ENCODE data around the gene CELF5.
A peak's percentile ranks its signal among the peaks of the same experiment; 100 is the strongest.
"Not testable (repeated sequence)": the region's sequence is repeated elsewhere in the genome, so short reads cannot be mapped to it uniquely, and the experiment has no call there.

CELF5 gene

GRCh38 chr19:3333020-3333583 is 108.6 kb downstream of the CELF5 start:
- DNase-seq (ENCODE audit: low read depth, low spot score): no peak
- no peak overlapping the region for H3K4me3 ChIP-seq (ENCODE audit: low read length)

GRCh38 chr19:3333662-3334061 is 109.2 kb downstream of the CELF5 start:
- no peak overlapping the region for H3K4me3 ChIP-seq (ENCODE audit: low read length)
- DNase-seq (ENCODE audit: low read depth, low spot score): no peak

GRCh38 chr19:3334749-3335430 is 110.4 kb downstream of the CELF5 start:
- not testable (repeated sequence) for DNase-seq (ENCODE audit: low read depth, low spot score); H3K4me3 ChIP-seq (ENCODE audit: low read length)

GRCh38 chr19:3335431-3336350 is 111.2 kb downstream of the CELF5 start:
- no peak overlapping the region for H3K4me3 ChIP-seq (ENCODE audit: low read length)
- no peak for DNase-seq (ENCODE audit: low read depth, low spot score)

GRCh38 chr19:3336351-3336679 is 111.9 kb downstream of the CELF5 start:
- no peak overlapping the region for H3K4me3 ChIP-seq (ENCODE audit: low read length)

GRCh38 chr19:3336680-3337523 is 112.4 kb downstream of the CELF5 start:
- H3K4me3 ChIP-seq (ENCODE audit: low read length): no peak overlapping the region
- no peak for DNase-seq (ENCODE audit: low read depth, low spot score)

More at GRCh38 chr19:3336351-3336679, 111.9 kb downstream of the CELF5 start:
- no peak for DNase-seq (ENCODE audit: low read depth, low spot score)

GRCh38 chr19:3338541-3339181 is 114.2 kb downstream of the CELF5 start:
- peak; percentile 91 for DNase-seq (ENCODE audit: low read depth, low spot score)
- H3K4me3 ChIP-seq (ENCODE audit: low read length): peak overlapping the region; percentile 43

- no peak overlapping the region for H3K4me3 ChIP-seq (ENCODE audit: low read length)
- no peak for DNase-seq (ENCODE audit: low read depth, low spot score)
These were observed 115.9 kb downstream of the CELF5 start for GRCh38 chr19:3340340-3340739.

- no peak overlapping the region for H3K4me3 ChIP-seq (ENCODE audit: low read length)
- no peak for DNase-seq (ENCODE audit: low read depth, low spot score)
These were observed 117.8 kb downstream of the CELF5 start for GRCh38 chr19:3342246-3342645.

- not testable (repeated sequence) for H3K4me3 ChIP-seq (ENCODE audit: low read length); DNase-seq (ENCODE audit: low read depth, low spot score)
These were observed 118.5 kb downstream of the CELF5 start for GRCh38 chr19:3342962-3343361.

- DNase-seq (ENCODE audit: low read depth, low spot score): peak; percentile 85
- peak overlapping the region; percentile 59 for H3K4me3 ChIP-seq (ENCODE audit: low read length)
These were observed 119.4 kb downstream of the CELF5 start for GRCh38 chr19:3343619-3344502.

GRCh38 chr19:3344608-3345598 is 120.4 kb downstream of the CELF5 start:
- no peak for DNase-seq (ENCODE audit: low read depth, low spot score)
- no peak overlapping the region for H3K4me3 ChIP-seq (ENCODE audit: low read length)

GRCh38 chr19:3345850-3346460 is 121.5 kb downstream of the CELF5 start:
- H3K4me3 ChIP-seq (ENCODE audit: low read length): no peak overlapping the region
- DNase-seq (ENCODE audit: low read depth, low spot score): no peak
